ENCODE data around the gene TAF11L4.
"Not testable (repeated sequence)": the region's sequence is repeated elsewhere in the genome, so short reads cannot be mapped to it uniquely, and the experiment has no call there.

DNA sequence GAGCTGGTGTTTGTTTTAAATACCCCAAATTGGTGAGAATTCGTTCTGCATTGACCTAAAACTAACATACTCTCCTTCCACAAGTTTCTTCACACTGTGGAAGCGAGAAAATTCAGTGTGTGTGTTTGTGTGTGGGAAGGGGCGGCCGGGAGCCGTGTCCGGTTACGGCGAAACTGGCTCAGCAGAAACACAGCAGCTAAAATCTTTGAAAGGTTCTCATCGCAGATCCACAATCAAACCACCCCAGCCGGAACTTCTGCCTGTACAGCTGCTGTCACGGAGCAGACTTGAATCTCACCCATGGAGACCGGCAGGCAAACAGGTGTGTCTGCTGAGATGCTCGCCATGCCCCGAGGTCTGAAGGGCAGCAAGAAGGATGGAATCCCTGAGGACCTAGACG, at the start of gene TAF11L4:
- not testable (repeated sequence) for TF ChIP-seq ISL1 (CRISPR knock-in tag; IDR thresholded peaks at IDR 0.05); ZNF8 (CRISPR knock-in tag; IDR thresholded peaks at IDR 0.05); ARNTL (CRISPR knock-in tag; IDR thresholded peaks at IDR 0.05; ENCODE audit: borderline replicate concordance, low read depth); ZC3H10 (CRISPR knock-in tag; IDR thresholded peaks at IDR 0.05); ZFP30 (CRISPR knock-in tag; IDR thresholded peaks at IDR 0.05); ZNF70 (CRISPR knock-in tag; IDR thresholded peaks at IDR 0.05); TOX (CRISPR knock-in tag; IDR thresholded peaks at IDR 0.05; ENCODE audit: borderline replicate concordance); CSDC2 (CRISPR knock-in tag; IDR thresholded peaks at IDR 0.05); ZFP3 (CRISPR knock-in tag; IDR thresholded peaks at IDR 0.05)
- TF ChIP-seq, protein P1, sequence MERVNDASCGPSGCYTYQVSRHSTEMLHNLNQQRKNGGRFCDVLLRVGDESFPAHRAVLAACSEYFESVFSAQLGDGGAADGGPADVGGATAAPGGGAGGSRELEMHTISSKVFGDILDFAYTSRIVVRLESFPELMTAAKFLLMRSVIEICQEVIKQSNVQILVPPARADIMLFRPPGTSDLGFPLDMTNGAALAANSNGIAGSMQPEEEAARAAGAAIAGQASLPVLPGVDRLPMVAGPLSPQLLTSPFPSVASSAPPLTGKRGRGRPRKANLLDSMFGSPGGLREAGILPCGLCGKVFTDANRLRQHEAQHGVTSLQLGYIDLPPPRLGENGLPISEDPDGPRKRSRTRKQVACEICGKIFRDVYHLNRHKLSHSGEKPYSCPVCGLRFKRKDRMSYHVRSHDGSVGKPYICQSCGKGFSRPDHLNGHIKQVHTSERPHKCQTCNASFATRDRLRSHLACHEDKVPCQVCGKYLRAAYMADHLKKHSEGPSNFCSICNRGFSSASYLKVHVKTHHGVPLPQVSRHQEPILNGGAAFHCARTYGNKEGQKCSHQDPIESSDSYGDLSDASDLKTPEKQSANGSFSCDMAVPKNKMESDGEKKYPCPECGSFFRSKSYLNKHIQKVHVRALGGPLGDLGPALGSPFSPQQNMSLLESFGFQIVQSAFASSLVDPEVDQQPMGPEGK (CRISPR knock-in tag; IDR thresholded peaks at IDR 0.05; ENCODE audit: borderline replicate concordance): not testable (repeated sequence)
- TF ChIP-seq, protein P2, sequence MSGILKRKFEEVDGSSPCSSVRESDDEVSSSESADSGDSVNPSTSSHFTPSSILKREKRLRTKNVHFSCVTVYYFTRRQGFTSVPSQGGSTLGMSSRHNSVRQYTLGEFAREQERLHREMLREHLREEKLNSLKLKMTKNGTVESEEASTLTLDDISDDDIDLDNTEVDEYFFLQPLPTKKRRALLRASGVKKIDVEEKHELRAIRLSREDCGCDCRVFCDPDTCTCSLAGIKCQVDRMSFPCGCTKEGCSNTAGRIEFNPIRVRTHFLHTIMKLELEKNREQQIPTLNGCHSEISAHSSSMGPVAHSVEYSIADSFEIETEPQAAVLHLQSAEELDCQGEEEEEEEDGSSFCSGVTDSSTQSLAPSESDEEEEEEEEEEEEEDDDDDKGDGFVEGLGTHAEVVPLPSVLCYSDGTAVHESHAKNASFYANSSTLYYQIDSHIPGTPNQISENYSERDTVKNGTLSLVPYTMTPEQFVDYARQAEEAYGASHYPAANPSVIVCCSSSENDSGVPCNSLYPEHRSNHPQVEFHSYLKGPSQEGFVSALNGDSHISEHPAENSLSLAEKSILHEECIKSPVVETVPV (CRISPR knock-in tag; IDR thresholded peaks at IDR 0.05): not testable (repeated sequence)
- TF ChIP-seq, protein P3, sequence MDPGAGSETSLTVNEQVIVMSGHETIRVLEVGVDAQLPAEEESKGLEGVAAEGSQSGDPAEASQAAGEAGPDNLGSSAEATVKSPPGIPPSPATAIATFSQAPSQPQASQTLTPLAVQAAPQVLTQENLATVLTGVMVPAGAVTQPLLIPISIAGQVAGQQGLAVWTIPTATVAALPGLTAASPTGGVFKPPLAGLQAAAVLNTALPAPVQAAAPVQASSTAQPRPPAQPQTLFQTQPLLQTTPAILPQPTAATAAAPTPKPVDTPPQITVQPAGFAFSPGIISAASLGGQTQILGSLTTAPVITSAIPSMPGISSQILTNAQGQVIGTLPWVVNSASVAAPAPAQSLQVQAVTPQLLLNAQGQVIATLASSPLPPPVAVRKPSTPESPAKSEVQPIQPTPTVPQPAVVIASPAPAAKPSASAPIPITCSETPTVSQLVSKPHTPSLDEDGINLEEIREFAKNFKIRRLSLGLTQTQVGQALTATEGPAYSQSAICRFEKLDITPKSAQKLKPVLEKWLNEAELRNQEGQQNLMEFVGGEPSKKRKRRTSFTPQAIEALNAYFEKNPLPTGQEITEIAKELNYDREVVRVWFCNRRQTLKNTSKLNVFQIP (CRISPR knock-in tag; IDR thresholded peaks at IDR 0.05; ENCODE audit: borderline replicate concordance, low read depth): not testable (repeated sequence)
